ENCODE measurements around the gene CHST3.
"Not testable (repeated sequence)": the region's sequence is repeated elsewhere in the genome, so short reads cannot be mapped to it uniquely, and the experiment has no call there.

CHST3 gene

GRCh38 chr10:71971769-71972555 is 7.8 kb downstream of the CHST3 start:
- TF ChIP-seq PAX5 (IDR thresholded peaks at IDR 0.05; ENCODE audit: insufficient read depth, low read length, severe bottlenecking) = no peak
- TF ChIP-seq TAF1 (IDR thresholded peaks at IDR 0.05; ENCODE audit: low read depth, low read length) = no peak
- no peak for TF ChIP-seq POLR2A (IDR thresholded peaks at IDR 0.05; ENCODE audit: low read depth, low read length)
- no peak for TF ChIP-seq SPI1 (IDR thresholded peaks at IDR 0.05; ENCODE audit: low read depth, low read length)
- TF ChIP-seq POU2F2 (IDR thresholded peaks at IDR 0.05; ENCODE audit: low read depth, low read length) = no peak
- no peak for TF ChIP-seq POLR2AphosphoS5 (IDR thresholded peaks at IDR 0.05; ENCODE audit: low read depth, low read length)
- DNase-seq (ENCODE audit: insufficient read length, low spot score) (no peak), FAIRE-seq (no peak)

- TF ChIP-seq PAX5 (IDR thresholded peaks at IDR 0.05; ENCODE audit: insufficient read depth, low read length, severe bottlenecking) (no peak), POLR2A (IDR thresholded peaks at IDR 0.05; ENCODE audit: low read depth, low read length) (no peak), POU2F2 (IDR thresholded peaks at IDR 0.05; ENCODE audit: low read depth, low read length) (no peak), SPI1 (IDR thresholded peaks at IDR 0.05; ENCODE audit: low read depth, low read length) (no peak), TAF1 (IDR thresholded peaks at IDR 0.05; ENCODE audit: low read depth, low read length) (no peak), POLR2AphosphoS5 (IDR thresholded peaks at IDR 0.05; ENCODE audit: low read depth, low read length) (no peak)
- FAIRE-seq (no peak), DNase-seq (ENCODE audit: insufficient read length, low spot score) (no peak)
Observed at GRCh38 chr10:71972746-71973695, 8.8 kb downstream of the CHST3 start.

GRCh38 chr10:71973777-71974488 is 9.7 kb downstream of the CHST3 start:
- TF ChIP-seq TAF1 (IDR thresholded peaks at IDR 0.05; ENCODE audit: low read depth, low read length) (no peak), SPI1 (IDR thresholded peaks at IDR 0.05; ENCODE audit: low read depth, low read length) (no peak), POLR2AphosphoS5 (IDR thresholded peaks at IDR 0.05; ENCODE audit: low read depth, low read length) (no peak), PAX5 (IDR thresholded peaks at IDR 0.05; ENCODE audit: insufficient read depth, low read length, severe bottlenecking) (no peak), POLR2A (IDR thresholded peaks at IDR 0.05; ENCODE audit: low read depth, low read length) (no peak), POU2F2 (IDR thresholded peaks at IDR 0.05; ENCODE audit: low read depth, low read length) (no peak)
- peak; percentile 38 for FAIRE-seq
- DNase-seq (ENCODE audit: insufficient read length, low spot score) = no peak

DNA sequence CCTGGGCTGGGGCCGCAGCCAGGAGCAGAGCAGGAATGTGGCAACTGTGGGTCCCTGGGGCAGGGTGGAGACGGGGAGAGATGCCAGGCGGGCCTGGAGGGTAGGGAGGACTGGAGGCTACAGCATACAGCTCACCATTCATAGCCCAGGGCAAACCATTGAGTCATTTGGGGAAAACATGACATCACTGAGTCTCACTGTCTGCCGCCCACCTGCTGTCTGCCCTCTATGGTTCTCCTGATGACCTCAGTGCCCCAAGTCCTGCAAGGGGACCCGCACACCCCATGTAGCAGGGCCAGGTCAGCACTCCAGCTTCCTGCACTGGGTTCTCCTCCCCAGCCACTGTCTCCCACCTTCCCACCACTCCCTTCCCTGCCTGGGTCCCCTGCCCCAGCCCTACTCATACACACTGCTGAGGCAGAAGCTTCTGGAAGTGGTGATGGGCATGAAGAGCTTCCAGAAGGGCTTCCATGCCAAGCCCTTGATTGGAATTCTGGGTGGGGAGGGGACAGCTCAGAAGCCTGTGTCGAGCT is 10.4 kb downstream of the CHST3 start:
- DNase-seq (ENCODE audit: insufficient read length, low spot score) = peak; percentile 54
- peak; percentile 78 for FAIRE-seq

GRCh38 chr10:71975087-71975870 is 11.1 kb downstream of the CHST3 start:
- no peak for FAIRE-seq
- TF ChIP-seq SPI1 (IDR thresholded peaks at IDR 0.05; ENCODE audit: low read depth, low read length) (no peak), POU2F2 (IDR thresholded peaks at IDR 0.05; ENCODE audit: low read depth, low read length) (no peak), TAF1 (IDR thresholded peaks at IDR 0.05; ENCODE audit: low read depth, low read length) (no peak), POLR2AphosphoS5 (IDR thresholded peaks at IDR 0.05; ENCODE audit: low read depth, low read length) (no peak)
- no peak for DNase-seq (ENCODE audit: insufficient read length, low spot score)

More for the DNA sequence above, 10.4 kb downstream of the CHST3 start:
- no peak for TF ChIP-seq SPI1 (IDR thresholded peaks at IDR 0.05; ENCODE audit: low read depth, low read length)
- TF ChIP-seq TAF1 (IDR thresholded peaks at IDR 0.05; ENCODE audit: low read depth, low read length) = no peak
- TF ChIP-seq POLR2AphosphoS5 (IDR thresholded peaks at IDR 0.05; ENCODE audit: low read depth, low read length) = no peak
- no peak for TF ChIP-seq POLR2A (IDR thresholded peaks at IDR 0.05; ENCODE audit: low read depth, low read length)
- no peak for TF ChIP-seq POU2F2 (IDR thresholded peaks at IDR 0.05; ENCODE audit: low read depth, low read length)
- TF ChIP-seq PAX5 (IDR thresholded peaks at IDR 0.05; ENCODE audit: insufficient read depth, low read length, severe bottlenecking) = no peak

DNA sequence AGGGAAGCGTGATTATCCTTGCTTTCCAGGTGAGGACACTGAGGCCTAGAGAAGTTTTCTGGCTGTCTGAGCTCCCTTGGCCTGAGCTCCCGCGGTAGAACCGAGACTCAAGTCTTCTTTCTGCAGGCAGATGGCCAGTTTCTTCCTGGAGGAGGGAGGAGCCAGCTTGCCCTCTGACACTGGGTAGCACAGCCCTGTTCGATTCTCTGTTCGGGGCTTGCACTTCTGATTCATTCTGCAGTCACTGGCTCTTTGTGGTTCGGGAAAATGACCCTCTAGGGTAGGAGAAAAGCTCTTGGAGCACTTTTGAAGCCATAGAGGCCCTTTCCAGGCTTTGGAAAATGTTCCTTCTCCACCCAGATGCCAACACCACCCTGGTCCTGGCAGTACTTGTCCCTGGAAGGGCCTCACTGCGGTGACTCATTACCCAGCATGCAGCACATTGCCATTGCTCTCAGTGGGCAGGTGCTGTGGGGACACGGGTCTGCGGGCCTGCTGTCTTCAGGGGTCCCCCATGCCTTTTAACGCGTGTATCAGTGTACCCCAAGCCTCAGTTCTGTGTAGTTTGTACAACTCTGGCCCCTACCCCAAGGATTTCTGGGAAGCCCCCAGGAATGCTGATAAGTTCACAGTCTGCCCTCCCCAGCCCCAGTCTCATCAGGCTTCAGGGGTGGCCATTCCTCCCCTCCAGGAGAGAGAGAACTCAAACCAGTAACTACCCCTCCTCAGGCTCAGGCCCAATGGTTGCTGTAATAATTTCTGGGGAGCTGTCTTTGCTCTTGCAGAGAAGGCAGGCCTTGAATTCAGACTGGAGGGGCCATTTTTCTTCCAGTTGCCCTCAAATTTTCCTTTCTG is 11.9 kb downstream of the CHST3 start:
- DNase-seq (ENCODE audit: insufficient read length, low spot score) (no peak), FAIRE-seq (no peak)
- TF ChIP-seq SPI1 (IDR thresholded peaks at IDR 0.05; ENCODE audit: low read depth, low read length) = no peak
- TF ChIP-seq POU2F2 (IDR thresholded peaks at IDR 0.05; ENCODE audit: low read depth, low read length) = no peak
- no peak for TF ChIP-seq PAX5 (IDR thresholded peaks at IDR 0.05; ENCODE audit: insufficient read depth, low read length, severe bottlenecking)
- no peak for TF ChIP-seq POLR2A (IDR thresholded peaks at IDR 0.05; ENCODE audit: low read depth, low read length)
- TF ChIP-seq POLR2AphosphoS5 (IDR thresholded peaks at IDR 0.05; ENCODE audit: low read depth, low read length) = no peak
- TF ChIP-seq TAF1 (IDR thresholded peaks at IDR 0.05; ENCODE audit: low read depth, low read length) = no peak

GRCh38 chr10:71977614-71977903 is 13.4 kb downstream of the CHST3 start:
- not testable (repeated sequence) for DNase-seq (ENCODE audit: insufficient read length, low spot score); FAIRE-seq

DNA sequence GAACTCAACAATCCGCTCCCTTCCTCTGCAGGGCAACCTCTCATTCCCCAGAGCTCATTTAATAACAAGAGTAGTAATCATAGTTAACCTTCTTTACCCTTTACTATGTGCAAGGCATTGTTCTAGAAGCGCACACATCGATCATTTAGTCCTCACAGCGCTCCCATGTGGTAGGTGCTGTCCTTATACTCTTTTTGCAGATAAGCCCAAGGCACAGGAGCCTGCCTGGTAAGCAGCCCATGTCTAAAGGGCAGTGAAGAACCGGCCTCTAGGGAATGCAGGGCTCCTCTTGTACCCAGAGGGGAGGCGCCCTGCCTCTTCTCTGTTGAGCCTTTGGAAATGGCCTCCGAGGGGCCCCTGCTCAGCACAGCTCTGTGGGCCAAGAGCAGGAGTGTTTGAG is 14.3 kb downstream of the CHST3 start:
- TF ChIP-seq SPI1 (IDR thresholded peaks at IDR 0.05; ENCODE audit: low read depth, low read length) (no peak), POLR2A (IDR thresholded peaks at IDR 0.05; ENCODE audit: low read depth, low read length) (no peak), PAX5 (IDR thresholded peaks at IDR 0.05; ENCODE audit: insufficient read depth, low read length, severe bottlenecking) (no peak), POU2F2 (IDR thresholded peaks at IDR 0.05; ENCODE audit: low read depth, low read length) (no peak), TAF1 (IDR thresholded peaks at IDR 0.05; ENCODE audit: low read depth, low read length) (no peak), POLR2AphosphoS5 (IDR thresholded peaks at IDR 0.05; ENCODE audit: low read depth, low read length) (no peak)
- DNase-seq (ENCODE audit: insufficient read length, low spot score) = no peak
- no peak for FAIRE-seq
